IPS DF 6.9 (cell line): ENCODE measurements around the gene CYTH1.

Experiments
- DNase-seq: peaks from one replicate; pipeline ENCODE4 v3.0.0-alpha.2; 2013; ENCODE audit warnings: low read depth, low spot score
- H3K27ac ChIP-seq: one replicate; pipeline ENCODE4 v1.5.1; 2013; ENCODE audit warnings: low read length, control low read depth
- H3K27me3 ChIP-seq: 2 replicates; pipeline ENCODE4 v1.6.1; 2013; ENCODE audit warnings: mild to moderate bottlenecking, low read length; ENCODE audit not compliant: control insufficient read depth, insufficient read depth
- H3K36me3 ChIP-seq: 2 replicates; pipeline ENCODE4 v1.6.1; 2013; ENCODE audit warnings: low read length; ENCODE audit not compliant: control insufficient read depth, insufficient read depth
- H3K4me1 ChIP-seq: 2 replicates; pipeline ENCODE4 v1.6.1; 2013; ENCODE audit warnings: low read length; ENCODE audit not compliant: control insufficient read depth, insufficient read depth
- H3K4me3 ChIP-seq: 2 replicates; pipeline ENCODE4 v1.5.1; 2013; ENCODE audit warnings: mild to moderate bottlenecking, low read length
- H3K9me3 ChIP-seq: 2 replicates; pipeline ENCODE4 v1.6.1; 2013; ENCODE audit warnings: low read length, inconsistent platforms; ENCODE audit not compliant: control insufficient read depth, insufficient read depth
- WGBS: extraction: QIAGEN DNeasy Blood & Tissue Kit; methylation state at CpG from one replicate; pipeline ENCODE4 v1.1.7; 2013; ENCODE audit warnings: mixed read lengths, missing lambda C conversion rate; ENCODE audit not compliant: insufficient read length, insufficient coverage; 5-methylcytosine and 5-hydroxymethylcytosine counted together

The CYTH1 gene

DNA sequence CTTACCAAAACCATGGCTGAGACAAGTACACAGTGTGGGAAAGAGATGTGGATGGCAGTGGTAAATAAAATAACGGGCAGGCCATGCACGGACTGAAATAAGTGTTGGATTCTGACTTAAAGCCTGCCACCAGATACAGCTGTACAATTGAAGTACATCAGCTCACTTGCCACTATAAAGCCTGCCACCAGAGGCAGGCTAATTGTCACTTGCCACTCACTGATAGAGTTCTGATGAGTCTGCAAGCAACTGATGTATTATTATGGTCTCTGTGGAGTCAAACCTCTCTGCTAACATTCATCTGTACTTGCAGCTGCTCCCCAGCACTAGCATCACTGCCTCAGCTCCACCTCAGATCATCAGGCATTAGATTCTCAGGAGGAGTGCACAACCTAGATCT, 93.0 kb downstream of the CYTH1 start:
- H3K27ac ChIP-seq: no peak overlapping the region
- H3K36me3 ChIP-seq: no peaks in the 10 kb centered on the region
- H3K4me3 ChIP-seq: no peak overlapping the region
- no peaks in the 10 kb centered on the region for H3K27me3 ChIP-seq
- H3K9me3 ChIP-seq: no peaks in the 10 kb centered on the region
- WGBS: no CpG with 5 or more reads among the region's 2 CpGs
- no peaks in the 10 kb centered on the region for H3K4me1 ChIP-seq
- DNase-seq: no peak

DNA sequence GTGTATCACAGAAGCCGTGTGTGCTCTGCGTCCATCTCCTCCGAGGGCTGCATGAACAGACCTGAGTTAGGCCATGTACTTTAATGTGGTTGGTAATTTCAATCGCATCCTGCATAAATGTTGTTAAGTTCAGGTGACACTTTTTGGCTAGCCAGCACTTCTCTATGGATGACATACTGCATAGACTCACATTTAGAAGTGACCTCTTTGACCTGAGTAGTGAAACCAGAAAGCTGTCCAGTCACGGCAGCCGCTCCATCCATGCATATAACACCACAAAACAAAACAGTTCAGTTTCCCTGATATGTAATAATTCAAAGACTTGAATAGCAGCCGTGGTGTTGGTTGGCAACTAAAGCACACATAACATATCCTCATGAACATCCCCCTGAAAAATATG, 94.1 kb downstream of the CYTH1 start:
- no peaks in the 10 kb centered on the region for H3K36me3 ChIP-seq

DNA sequence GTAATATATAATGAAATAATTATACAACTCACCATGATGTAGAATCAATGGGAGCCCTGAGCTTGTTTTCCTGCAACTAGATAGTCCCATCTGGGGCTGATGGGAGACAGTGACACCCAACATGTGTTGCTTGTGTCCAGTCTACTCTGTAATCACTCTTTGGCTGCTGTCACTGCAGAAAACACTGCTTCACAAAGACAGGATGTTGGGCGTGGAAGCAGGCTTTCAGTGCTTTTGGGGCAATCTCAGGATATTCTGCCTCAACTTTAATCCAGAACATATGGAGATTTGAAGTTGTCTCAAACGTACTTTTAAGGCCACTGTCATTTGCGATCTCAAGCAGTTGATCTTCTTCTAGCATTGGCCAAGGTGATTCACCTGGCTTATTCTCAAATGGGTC, 94.9 kb downstream of the CYTH1 start:
- DNase-seq: no peak
- no CpG with 5 or more reads among the region's 3 CpGs for WGBS
- Histone ChIP-seq H3K27ac (no peak overlapping the region), H3K27me3 (no peaks in the 10 kb centered on the region), H3K9me3 (no peaks in the 10 kb centered on the region), H3K36me3 (no peaks in the 10 kb centered on the region), H3K4me3 (no peak overlapping the region), H3K4me1 (0 out of 2 replicates have a peak, but pooled peaks cover 2% of the 10 kb centered on the region)

More for the DNA sequence above, 94.1 kb downstream of the CYTH1 start:
- WGBS: no CpG with 5 or more reads among the region's 7 CpGs
- no peak overlapping the region for H3K4me3 ChIP-seq
- 0 out of 2 replicates have a peak, but pooled peaks cover 2% of the 10 kb centered on the region for H3K4me1 ChIP-seq
- no peak overlapping the region for H3K27ac ChIP-seq
- H3K9me3 ChIP-seq: no peaks in the 10 kb centered on the region
- H3K27me3 ChIP-seq: no peaks in the 10 kb centered on the region
- DNase-seq: no peak

DNA sequence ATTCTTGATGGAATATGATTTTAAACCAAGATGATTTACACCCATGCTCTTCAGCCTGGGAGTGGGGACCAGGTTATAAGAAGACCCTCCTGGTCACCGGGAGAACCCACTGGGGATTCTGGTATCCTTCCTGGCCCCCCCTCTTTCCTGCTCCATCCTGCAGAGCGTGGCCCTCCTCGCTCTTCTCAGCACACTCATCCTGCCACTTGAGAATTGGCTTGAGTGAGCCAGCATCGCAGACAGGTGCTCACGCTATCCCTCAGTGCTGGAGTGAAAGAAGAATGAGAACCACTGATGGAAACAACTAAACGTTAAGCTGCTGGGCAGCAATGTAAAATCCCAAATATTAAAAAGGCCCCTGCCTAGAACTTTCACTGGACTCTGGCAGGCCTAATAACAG, 98.0 kb downstream of the CYTH1 start:
- DNase-seq: no peak
- H3K27ac ChIP-seq: no peak overlapping the region
- H3K36me3 ChIP-seq: no peaks in the 10 kb centered on the region
- no peak overlapping the region for H3K4me3 ChIP-seq
- H3K4me1 ChIP-seq: 0 out of 2 replicates have a peak, but pooled peaks cover 2% of the 10 kb centered on the region
- no peaks in the 10 kb centered on the region for H3K9me3 ChIP-seq
- H3K27me3 ChIP-seq: no peaks in the 10 kb centered on the region
- no CpG with 5 or more reads among the region's 6 CpGs for WGBS

DNA sequence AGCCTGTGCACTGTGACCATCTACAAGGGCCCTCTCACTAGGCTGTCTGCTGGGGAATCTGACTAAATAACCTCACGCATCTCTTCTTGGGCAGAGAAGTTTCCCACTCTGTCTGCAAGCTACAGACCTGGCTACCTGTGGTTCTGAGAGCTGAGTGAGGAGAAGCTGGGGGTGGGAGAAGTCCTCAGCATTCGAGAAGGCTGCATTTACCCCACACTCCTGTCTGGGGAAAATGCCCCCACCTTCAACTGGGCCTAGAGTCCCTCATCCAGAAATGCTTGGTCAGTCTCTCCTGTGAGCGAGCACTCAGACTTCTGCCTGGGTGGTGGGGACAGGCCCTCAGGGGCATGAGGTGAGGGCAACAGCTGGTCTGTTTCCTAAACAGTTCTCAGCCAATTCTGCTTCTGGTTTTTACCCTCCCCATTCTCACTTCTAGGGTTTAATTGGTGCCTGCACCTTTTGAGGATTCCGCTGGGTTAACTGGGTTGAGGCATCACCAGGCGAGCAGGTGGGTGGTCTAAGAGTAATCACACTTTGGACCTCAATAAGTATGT, 98.6 kb downstream of the CYTH1 start:
- H3K9me3 ChIP-seq: no peaks in the 10 kb centered on the region
- WGBS: no CpG with 5 or more reads among the region's 5 CpGs
- no peak for DNase-seq
- no peaks in the 10 kb centered on the region for H3K36me3 ChIP-seq
- H3K27me3 ChIP-seq: no peaks in the 10 kb centered on the region
- H3K27ac ChIP-seq: no peak overlapping the region
- H3K4me1 ChIP-seq: 0 out of 2 replicates have a peak, but pooled peaks cover 2% of the 10 kb centered on the region
- no peak overlapping the region for H3K4me3 ChIP-seq

DNA sequence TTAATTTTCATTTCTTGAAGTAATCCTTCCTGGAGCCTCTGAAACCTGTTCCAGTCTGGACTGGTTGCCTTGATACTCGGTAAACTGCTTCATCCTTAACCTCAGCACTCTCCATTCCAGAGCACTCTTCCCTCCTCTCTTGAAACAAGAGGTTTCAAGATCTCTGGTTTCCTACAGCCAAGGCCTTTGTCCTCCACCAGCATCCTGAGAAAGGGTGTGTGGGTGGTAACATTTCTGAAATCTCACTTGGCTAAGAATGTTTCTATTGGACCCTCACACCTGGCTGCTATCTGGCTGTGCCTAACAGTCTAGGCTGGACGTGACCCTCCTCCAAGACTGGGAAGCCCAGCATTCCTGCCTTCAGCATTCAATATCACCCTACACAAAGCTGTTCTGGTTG, 99.7 kb downstream of the CYTH1 start:
- Histone ChIP-seq H3K9me3 (no peaks in the 10 kb centered on the region), H3K4me1 (0 out of 2 replicates have a peak, but pooled peaks cover 2% of the 10 kb centered on the region), H3K4me3 (no peak overlapping the region), H3K27ac (no peak overlapping the region), H3K27me3 (no peaks in the 10 kb centered on the region), H3K36me3 (no peaks in the 10 kb centered on the region)
- no CpG with 5 or more reads among the region's 2 CpGs for WGBS
- DNase-seq: no peak

DNA sequence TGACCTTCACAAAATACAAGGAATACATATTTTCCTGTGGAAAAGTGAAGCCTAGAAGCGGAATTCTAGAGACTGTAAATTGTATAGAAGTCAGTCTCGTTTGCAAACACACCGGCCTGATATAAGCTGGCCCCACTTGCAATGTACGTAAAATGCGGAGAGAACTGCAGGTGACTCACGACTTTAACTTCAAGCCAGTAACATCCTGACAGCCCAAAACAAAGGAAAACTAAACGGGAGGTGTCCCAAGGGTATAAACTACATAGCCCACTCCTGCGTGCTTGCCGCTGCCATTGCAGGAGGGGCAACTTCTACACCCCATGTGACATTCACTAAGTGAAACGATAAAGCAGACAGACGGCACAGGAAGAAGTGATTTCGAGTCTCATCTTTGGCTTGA, 101.6 kb downstream of the CYTH1 start:
- Histone ChIP-seq H3K4me3 (no peak overlapping the region), H3K4me1 (0 out of 2 replicates have a peak, but pooled peaks cover 2% of the 10 kb centered on the region), H3K27ac (no peak overlapping the region), H3K27me3 (no peaks in the 10 kb centered on the region), H3K9me3 (no peaks in the 10 kb centered on the region), H3K36me3 (no peaks in the 10 kb centered on the region)
- no CpG with 5 or more reads among the region's 12 CpGs for WGBS
- no peak for DNase-seq

DNA sequence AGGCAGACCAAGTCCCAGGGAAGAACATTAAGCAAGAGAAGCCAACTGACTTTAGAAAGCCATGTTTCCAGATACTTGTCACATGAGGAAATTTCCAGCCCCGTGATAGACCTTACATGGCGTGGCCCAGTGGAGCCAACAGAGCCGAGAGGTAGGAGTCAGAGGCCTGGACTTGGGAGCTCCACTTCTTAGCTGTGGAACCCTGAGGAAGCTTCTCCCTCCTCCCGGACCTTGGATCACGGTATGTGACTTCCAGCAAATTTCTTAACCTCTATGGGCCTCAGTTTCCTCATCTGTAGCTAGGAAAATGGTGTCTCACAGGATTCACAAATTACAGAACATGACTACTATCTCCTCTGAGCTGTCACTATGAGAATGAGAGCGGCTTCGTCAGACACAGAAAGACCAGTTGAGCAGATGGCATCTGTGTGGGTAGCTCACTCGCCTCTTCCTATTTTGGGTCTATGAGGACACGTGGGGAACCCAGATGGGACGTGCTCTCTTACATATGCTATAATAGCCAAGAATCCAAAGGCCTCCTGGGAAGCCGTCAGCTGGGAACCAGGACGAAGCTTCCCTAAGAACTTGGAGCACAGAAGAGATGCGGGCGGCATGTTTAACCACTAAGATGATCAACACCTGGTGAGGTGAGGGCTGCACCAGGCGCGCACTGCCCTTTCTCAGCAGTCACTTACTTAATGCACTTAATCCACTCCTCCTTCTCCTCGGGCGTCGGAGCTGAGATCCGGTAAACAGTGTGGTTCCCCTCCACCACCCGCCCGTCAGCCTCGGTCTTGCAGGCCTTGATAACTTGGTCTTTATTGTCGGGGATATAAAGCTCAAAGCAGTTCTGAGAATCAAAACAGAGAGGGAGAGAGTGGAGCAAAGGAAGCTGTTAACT, 102.3 kb downstream of the CYTH1 start:
- 0 out of 2 replicates have a peak, but pooled peaks cover 2% of the 10 kb centered on the region for H3K4me1 ChIP-seq
- H3K9me3 ChIP-seq: no peaks in the 10 kb centered on the region
- WGBS: no CpG with 5 or more reads among the region's 24 CpGs
- H3K27ac ChIP-seq: no peak overlapping the region
- H3K4me3 ChIP-seq: no peak overlapping the region
- DNase-seq: no peak
- no peaks in the 10 kb centered on the region for H3K27me3 ChIP-seq
- H3K36me3 ChIP-seq: no peaks in the 10 kb centered on the region

DNA sequence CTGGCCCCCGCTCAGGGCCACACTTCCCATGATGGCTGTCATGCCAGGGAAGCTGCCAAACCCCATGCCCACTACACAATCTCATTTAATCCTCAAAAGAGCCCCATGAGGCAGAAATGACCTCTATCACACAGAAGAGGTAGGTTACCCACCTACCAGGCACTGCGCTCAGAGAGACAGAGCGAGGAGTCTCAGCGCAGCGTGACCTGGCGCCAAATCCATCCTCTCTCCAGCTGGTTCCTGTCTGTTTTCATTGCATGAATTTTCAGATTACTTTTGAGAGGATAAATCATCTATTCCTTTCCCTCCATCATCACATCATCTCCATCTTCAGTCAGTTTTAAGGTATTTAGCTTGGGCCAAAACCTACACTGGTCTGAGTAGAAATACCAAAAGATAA, 103.4 kb downstream of the CYTH1 start:
- no CpG with 5 or more reads among the region's 6 CpGs for WGBS
- H3K9me3 ChIP-seq: no peaks in the 10 kb centered on the region
- no peaks in the 10 kb centered on the region for H3K36me3 ChIP-seq
- H3K4me1 ChIP-seq: 0 out of 2 replicates have a peak, but pooled peaks cover 2% of the 10 kb centered on the region
- no peaks in the 10 kb centered on the region for H3K27me3 ChIP-seq
- no peak overlapping the region for H3K27ac ChIP-seq
- DNase-seq: no peak
- no peak overlapping the region for H3K4me3 ChIP-seq

DNA sequence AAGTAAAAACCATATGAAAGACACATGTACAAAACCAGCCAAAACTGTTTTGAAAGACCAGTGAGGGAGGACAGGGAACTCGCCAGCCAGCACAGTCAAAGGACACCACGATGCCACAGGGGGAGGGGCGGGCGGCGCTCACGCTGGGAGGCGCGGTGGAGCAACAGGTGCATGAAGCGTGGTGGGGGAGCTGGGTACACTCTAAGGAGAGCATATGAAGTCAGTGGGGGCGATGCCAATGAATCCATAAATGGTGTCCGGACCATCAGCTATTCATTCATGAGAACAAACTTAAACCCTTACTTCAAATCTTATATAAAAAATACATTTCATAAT, 103.9 kb downstream of the CYTH1 start:
- no CpG with 5 or more reads among the region's 11 CpGs for WGBS
- Histone ChIP-seq H3K27me3 (no peaks in the 10 kb centered on the region), H3K36me3 (no peaks in the 10 kb centered on the region), H3K4me3 (no peak overlapping the region), H3K9me3 (no peaks in the 10 kb centered on the region), H3K4me1 (0 out of 2 replicates have a peak, but pooled peaks cover 2% of the 10 kb centered on the region), H3K27ac (no peak overlapping the region)
- no peak for DNase-seq
